GM19328 (cell line): Measurements from ENCODE around the gene FLNC.

ENCODE experiments used
- ATAC-seq: cut with Tn5 transposase; IDR thresholded peaks from one replicate; pipeline ENCODE4 v1.9.1; 2021; ENCODE audit warnings: mild to moderate bottlenecking, moderate library complexity; ENCODE audit not compliant: unreplicated experiment

Gene FLNC

DNA sequence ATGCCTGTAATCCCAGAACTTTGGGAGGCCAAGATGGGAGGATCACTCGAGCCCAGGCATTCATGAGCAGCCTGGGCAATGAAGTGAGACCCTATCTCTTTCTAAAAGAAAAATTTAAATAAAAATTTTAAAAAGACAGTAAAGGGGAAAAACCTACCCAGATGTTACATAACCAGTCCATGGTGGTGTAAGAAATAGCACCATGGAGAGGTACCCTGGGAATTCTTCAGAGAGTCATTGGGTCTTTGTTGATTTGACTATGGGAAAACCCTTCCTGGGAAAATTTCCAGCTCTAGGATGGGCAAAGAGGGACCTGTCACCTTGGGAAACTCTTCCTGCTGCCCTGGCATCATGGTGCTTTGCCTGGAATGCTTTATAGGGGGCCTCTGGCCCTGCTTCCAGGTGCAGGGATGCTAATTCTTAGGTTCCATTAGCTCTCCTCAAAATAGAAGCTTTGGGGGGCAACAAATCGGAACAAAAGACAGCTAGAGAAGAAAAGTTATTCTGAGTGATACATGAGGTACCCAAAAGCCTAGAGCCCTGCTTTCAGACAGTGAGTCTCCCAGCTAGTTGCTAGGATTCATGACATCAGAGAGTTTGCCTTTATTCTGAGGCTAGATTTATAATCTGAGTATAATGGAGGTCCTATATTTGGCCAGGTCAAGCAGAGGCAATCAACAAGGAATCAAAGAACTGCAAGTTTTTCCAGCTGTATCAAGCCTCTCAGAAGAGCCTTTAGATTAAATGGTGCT lies 28.4 kb upstream of the FLNC start:
- ATAC-seq, result no peak

DNA sequence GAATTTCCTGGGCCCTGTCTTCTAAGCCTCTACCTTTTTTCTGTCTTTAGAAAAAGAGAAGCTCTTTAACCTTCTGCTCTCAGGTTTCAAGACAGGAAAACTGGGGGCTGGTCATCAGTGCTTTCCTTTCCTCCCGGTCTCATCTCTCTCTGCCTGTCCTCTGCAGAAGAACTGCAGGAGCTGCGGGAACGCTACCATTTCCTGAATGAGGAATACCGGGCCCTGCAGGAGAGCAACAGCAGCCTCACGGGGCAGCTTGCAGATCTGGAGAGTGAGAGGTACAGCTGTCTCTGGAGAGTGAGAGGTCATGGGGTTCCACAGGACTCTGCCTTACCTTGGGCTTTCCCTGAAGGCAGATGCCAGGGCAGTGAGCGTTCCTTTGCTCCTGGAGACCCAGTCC lies 25.7 kb upstream of the FLNC start:
- no peak for ATAC-seq

DNA sequence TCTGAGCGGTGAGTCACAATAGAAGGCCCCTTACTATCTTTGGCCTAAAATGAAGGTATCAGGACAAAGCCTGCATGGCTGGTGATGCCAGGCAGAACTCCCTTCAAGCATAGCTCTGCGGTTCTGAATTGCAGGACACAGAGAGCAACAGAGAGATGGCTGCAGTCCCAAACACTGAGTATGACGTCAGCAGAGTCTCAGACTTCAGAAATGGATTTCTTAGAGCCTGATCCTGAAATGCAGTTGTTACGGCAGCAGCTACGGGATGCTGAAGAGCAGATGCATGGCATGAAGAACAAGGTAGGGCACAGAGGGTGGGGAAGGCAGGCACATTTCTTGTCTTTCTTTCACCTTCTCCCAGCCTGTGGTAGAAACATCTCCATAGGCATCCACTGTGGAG lies 25.0 kb upstream of the FLNC start:
- ATAC-seq, result no peak

DNA sequence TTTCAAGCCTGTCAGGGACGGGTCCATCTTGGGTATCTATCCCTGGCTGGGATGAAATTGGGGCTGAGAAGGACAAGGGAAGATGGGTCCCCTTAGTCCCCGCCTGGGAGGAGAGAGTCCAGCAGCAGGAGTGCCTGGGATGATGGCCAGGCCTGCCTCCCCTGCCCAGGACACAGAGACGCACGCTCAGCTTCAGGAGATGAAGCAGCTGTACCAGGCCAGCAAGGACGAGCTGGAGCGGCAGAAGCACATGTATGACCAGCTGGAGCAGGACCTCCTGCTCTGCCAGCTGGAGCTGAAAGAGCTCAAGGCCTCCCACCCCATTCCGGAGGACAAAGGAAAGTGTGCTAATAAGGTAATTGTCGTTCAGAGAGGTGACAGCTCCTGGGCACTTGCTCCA lies 23.0 kb upstream of the FLNC start:
- ATAC-seq, result no peak

DNA sequence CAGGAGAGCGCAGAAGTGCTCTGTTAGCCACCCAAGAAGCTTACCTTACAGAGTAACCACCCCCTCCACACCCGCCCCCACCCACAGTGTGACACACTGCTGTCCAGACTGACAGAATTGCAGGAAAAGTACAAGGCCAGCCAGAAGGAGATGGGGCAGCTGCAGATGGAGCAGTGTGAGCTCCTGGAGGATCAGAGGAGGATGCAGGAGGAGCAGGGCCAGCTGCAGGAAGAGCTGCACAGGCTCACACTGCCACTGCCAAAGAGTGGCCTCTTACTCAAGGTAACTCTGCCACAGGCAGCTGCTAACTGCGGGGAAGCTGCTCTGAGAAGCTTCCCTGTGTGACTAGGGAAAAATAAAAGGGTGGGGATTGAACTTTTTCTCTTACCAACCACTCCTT lies 20.8 kb upstream of the FLNC start:
- ATAC-seq, result no peak

DNA sequence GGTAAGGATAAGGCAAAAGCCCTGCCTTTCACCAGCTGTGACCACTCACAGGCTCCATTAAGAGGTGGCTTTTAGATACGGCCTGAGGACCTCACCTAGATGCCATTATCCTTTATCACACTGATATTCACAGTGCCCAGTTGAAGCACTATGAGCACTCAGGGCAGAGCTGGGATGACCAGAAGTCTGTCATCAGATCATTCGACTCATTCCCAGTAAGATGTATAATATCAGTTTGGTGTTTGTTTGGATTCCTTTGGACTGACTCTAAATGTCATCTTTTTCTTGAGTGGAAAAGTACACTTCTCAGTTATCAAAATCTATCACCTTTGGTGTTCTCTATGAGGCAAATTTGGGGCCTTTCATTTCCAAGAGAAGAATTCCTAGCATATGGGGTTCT lies 19.7 kb upstream of the FLNC start:
- ATAC-seq, result no peak

DNA sequence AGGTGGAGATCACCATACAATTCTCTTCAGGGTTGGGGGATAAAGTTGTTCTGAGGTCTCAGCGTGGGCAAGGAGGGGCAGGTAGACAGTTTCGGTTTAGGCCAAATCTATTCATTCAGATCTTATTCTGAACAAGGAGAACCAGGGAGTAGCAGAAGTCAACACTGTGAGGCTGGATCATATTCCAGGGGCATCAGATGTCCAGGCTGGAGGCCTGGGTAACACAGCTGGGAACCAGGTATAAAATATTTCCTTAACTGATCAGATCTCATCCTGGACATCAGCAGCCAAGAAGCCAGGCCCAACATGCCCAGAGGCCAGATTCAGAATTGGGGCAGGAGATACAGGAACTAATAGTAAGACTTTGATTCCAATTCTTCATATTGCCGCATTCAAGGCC lies 19.2 kb upstream of the FLNC start:
- ATAC-seq, result no peak

DNA sequence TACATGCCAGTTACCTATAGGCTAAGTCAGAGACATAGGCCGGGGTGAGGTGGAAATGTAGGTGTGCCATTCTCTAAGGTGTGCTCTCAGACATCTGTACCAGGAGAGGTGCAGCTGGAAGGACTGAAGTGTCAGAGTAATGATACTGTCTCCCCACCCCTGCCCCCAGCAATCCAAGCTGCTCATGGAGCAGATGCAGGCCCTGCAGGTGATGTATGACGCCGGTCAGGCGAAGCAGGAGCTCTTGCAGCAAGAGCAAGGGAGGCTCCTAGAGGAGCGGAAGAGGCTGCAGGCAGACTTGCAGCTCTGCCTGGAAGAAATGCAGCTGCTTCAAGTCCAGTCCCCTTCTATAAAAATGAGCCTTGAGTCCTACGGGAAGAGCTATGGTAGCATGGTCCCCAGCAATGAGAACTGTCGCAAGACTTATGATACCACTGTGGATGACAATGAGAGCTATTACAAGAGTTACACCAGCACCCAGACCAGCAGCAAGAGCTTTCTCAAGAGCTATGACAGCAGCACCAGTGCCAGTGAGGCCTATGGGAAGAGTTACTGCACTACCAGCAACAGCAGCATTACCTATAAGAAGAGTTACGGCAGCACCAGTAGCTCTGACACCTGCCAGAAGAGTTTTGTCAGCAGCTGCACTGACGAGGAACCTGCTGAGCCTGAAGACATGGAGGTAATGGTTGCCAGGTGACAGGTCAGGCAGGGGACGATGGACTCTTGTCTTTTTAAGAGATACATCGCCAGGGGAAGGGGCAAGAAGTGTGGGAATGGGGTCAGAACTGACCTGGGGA lies 18.4 kb upstream of the FLNC start:
- ATAC-seq, result no peak

DNA sequence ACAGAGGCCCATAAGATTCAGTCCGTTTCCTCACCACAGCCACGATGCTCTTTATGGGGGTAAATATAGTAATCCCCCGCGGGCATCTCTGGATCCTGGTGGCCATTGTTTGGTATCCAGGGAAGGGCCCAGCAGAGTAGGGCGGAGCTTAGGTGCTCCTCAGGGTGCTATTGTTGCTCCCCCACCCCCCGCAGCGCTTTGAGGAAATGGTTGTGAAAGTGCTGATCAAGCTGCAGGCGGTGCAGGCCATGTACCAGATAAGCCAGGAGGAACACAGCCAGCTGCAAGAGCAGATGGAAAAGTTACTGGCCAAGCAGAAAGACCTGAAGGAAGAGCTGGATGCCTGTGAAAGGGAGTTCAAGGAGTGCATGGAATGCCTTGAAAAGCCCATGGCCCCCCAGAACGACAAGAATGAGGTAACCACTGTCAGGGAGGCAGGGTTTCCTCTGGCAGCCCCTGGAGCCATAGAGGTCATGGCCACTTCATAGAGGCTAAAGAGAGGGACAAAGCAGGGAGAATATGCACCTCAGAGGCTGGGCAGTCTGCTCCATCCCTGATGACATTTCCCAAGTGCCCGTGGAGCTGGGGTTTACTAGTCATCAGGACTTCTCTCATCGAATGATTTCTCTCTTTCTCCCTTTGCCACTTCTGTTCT lies 17.6 kb upstream of the FLNC start:
- ATAC-seq, result no peak

DNA sequence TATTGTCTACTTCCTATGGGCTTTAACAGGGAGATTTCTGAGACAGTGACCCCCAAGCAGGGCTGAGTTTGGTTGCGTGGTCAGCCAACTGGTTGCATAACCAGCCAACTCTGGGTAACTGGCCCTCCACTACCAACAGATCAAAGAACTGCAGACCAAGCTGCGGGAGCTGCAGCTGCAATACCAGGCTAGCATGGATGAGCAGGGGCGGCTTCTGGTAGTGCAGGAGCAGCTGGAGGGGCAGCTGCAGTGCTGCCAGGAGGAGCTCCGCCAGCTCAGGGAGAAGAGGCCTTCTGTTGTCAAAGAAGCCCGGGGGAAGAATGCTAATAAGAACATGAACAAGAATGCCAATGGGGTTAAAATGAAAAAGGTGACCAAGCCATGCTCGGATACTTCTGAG lies 15.7 kb upstream of the FLNC start:
- no peak for ATAC-seq

DNA sequence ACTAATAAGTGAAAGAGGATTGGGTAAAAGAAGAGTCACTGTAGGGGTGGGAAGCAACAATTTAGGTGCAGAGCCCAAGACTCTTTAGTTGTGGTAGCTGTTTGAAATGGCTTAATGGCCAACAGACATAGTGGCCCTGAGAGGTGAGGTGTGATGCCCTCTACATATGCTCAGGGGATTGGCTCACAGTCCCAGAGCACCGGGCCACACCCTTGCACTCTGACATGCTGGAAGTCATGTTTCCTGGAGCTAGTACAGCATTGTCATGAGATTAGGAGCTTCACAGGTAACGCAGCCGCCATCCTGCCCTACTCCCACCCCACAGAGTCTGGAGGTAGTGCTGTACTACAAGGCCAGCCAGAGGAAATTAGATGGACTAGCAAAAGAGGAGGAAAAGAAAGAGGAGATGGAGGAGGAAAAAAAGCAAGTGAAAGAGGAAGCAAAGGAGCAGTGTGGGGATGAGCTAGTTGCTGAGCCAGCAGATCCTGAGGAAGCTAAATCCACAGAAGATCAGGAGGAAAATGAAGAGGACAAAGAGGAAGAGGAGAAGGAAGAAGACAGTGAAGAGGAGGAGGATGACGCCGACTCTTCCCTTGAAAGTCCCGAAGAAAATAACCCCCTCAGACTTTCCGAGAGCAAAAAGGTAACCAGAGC lies 14.8 kb upstream of the FLNC start:
- no peak for ATAC-seq

DNA sequence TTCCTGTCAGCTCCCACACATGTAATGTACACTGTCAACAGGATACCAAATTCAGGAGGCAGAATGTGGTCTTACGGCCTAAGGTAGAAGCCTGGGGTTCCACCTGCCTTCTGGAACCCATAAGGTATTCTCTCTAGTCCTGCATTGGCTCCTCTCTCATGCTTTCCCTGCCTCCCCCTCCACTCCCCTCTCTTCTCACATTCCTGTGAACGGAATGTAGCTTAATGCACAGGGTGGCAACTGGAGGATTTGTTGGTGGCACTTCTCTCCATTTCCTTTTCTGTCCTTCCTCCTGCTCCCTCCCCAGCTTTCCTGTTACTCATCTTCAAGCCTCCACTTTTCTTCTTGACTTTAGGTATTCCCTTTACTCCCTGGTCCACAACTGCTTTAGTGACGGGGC lies 11.5 kb upstream of the FLNC start:
- ATAC-seq, result no peak

DNA sequence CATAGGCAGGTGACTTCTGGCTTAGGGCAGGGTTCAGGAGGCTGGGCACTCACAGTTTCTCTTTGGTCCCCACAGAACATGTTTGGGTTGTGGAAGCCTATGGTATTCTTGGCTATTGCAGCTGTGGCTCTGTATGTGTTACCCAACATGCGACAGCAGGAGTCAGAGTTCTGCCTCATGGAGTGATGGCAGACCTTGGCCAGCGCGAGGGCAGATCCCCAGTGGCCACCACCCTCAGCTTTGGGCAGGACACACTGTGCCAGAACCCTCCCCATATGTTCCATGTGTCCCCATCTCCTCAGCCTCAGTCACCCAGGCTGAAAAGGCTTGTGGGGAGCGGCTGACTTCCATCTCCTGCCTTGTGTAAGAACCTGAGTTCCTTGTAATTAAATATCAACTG lies 8.5 kb upstream of the FLNC start:
- no peak for ATAC-seq

DNA sequence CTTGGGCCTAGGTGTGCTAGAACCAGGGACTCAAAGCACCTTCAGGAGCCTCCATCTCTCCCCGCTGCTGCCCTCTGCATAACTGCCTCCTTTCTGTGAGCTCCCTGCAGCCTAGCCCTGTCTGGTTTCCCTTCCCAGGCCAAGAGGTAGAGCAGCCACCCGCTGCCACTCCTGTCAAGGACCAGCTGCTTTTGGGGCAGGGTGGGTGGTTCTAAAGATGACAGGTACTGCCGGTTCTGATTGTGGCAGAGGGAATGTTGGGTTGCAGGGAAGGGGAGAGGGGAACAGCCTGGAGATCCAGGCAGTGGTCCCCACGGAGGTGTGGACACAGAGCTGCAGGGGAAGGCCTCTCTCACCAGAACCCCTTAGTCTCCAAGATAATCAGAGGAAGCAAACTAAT lies 3.7 kb upstream of the FLNC start:
- ATAC-seq, result no peak

DNA sequence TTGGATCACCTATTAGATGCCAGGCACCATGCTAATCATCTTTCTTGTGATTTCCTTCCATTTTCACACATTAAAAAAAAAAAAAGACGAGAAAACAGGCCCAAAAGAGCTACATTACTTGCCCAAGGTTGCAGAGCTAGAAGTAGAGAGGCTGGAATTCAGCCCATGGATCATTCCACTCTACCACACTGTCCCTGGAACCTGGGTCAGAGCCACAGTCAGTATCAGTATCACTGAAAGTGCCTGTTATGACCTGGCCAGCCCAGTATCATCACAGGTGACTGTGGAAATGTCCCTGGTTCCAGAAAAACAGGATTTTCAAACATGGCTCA lies 3.3 kb upstream of the FLNC start:
- ATAC-seq, result no peak

DNA sequence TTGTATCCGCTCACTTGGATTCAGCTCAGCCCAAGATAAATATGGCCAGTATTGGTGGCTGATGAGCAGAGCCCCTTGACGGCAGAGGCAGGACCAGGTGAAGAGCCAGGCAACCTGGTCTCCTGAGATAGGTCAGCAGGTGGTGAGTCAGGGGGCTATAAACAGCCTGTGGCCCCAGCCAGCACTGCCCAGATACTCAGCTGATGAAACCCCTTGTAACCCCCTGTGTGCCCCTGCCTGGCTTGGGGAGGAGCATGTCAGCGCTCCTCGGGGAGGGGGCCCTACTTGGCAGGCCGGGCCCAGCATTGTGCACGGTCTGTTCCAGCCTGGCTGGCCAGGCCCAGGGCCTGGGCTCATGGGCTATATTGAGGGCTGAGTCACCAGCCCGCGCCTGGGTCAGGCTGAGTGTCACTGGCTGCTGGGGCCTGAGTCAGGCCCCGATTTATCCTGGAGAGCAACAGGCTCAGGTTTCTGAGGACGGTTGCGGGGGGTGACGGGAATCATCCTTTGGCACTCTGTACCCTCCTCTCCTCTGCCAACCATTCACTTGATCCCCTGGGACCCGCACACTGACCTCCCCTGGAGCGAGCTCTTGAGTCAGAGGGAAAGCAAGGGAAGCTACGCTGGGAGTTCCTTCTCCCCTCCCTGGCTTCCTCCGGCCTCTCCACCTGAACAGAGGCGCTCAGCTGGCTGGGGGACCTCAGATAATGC lies 2.8 kb upstream of the FLNC start:
- no peak for ATAC-seq

DNA sequence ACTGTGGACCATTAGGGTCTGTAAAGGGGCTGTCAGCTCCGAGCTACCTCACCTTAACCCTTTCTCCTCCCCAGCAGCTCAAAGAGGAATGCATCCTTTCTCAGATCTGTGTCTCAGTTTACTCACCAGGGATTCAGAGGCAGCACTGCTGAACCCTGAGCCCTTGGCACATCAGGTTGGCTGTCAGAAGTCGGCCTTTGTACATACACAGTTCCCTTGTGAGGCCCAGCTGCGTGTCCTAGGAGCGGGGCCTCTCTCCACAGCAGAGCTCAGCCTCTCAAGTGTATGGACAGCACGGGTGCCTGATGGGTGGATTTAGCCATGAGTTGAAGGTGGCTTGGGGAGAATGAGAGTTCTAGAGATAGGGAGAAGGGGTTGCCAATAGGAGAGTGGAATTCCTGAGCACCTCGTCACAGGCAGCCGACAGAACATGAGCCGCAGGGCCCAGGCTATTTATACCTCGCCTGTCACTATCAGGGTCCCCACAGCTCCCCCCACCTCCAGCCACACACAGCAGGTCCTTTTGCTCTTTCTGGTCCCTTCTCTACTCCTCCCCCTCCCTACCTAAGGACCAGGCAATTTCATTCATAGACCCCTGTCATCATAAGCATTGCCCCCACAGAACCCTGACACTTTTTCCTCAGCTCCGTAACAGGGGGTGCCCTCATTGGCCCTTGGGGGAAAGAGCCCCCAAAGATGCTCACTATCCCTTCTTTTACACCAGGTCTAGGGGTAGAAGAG lies 2.1 kb upstream of the FLNC start:
- ATAC-seq, result no peak

DNA sequence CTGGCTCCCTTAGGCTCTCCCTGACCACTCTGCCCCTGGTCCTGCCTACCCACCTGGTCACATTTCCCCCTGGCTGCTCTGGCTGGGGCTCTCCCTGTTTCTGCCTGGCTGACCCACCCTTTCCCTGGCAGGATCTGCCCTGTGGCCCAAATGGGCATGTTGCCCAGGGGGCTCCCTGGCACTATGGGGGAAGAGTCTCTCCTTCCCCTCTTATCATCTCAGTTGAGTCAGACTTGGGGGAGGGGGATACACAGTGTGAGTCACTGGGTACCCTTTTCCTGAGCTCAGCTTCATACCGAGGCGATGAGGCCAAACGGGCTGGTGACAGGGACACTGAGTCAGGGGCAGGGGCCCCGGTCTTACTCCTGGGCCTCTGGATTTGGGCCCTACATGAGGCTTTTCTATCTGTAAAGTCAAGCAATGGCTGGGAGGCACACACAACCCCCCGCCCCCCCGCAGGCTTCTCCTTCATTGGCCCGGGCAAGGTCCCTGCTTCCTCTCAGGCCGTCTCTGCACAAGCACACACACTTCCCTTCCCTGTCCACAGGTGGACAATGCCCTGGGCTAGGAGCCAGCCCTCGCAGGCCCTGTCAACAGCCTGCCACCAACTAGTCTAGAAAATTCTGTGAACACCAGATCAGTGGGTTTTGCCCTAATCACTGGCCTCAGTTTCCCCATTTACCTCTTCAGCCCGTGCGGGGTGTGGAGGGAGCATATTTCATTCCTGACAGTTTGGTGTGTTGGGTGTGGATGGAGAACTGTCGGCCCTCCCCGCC lies 627 bp upstream of the FLNC start:
- no peak for ATAC-seq

DNA sequence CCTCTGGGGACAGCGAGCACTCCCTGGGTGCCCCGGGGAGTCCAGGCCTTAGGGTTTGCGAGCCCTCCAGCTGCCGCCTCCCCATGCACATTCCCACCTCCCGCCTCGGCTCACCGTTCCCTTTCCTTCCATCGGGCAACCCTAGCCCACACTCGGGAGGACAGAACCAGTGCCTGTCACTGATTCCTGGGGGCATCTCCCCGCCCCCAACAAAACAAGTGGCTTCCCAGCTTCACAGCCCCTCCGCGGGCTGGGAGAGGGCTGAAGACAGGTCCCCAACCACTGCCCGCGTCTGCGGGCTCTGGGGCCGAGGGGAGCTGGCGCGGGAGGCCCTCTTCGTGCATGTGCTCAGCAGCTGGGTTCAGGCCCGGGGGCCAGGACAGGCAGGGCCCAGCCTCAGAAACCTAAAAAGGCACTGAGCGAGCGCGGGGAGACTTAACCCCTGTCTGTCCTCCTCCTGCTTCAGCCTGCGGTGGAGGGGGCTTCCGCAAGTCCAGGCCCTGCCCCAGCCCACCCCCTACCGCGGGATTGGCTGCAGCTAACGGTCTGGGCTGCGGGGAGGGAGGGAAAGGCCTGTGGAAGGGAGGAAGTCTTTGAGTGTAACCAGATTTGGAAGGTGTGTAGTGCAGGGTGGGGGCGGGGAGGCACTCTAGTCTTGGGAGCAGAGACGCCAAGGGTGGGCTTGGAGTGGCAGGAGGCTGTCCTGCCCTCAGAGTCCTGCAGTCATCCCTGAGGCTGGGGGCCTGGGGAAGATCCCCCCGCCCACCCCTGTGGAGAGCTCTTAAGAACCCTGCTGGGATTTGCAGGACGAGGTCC lies 1.2 kb downstream of the FLNC start:
- no peak for ATAC-seq
